HS-27A (cell line): ENCODE data around the gene PDC.
"Not testable (repeated sequence)": the region's sequence is repeated elsewhere in the genome, so short reads cannot be mapped to it uniquely, and the experiment has no call there.

ENCODE experiments used
- DNase-seq: peaks from one replicate; pipeline ENCODE4 v3.0.0-alpha.2; 2012; ENCODE audit warnings: low read depth, missing footprints

The PDC gene

DNA sequence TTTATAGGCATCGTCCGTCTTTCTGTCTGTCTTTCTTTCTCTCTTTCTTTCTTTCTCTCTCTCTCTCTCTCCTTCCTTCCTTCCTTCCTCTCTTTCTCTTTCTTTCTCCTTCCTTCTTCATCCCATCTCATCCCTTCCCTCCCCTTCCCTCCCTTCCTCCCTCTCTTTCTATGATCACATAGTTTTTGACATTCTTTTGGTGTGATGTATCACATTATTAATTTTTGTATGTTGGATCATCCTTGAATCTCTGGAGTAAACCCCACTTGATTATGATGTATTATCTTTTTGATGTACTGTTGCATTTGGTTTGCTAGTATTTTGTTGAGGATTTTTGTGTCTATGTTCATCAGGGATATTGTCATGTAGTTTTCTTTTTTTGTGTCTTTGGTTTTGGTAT is 59.5 kb downstream of the PDC start:
- DNase-seq, result not testable (repeated sequence)
